D721Med (cell line): ENCODE data around the gene DROSHA.

Experiments used
- DNase-seq: peaks from one replicate; pipeline ENCODE4 v3.0.0; 2011; ENCODE audit warnings: low spot score; ENCODE audit not compliant: insufficient read length
- FAIRE-seq: peaks from 2 replicates; lab custom pipeline; 2011; peaks lifted over from hg19 to GRCh38; lab: Jason Lieb, UNC
- TF ChIP-seq, protein P1 (sequence below): IDR thresholded peaks from 2 replicates; pipeline ENCODE4 v1.5.1; 2012; ENCODE audit warnings: mild to moderate bottlenecking, control low read depth; ENCODE audit not compliant: insufficient read depth; ENCODE audit errors: missing control alignments

The DROSHA gene

DNA sequence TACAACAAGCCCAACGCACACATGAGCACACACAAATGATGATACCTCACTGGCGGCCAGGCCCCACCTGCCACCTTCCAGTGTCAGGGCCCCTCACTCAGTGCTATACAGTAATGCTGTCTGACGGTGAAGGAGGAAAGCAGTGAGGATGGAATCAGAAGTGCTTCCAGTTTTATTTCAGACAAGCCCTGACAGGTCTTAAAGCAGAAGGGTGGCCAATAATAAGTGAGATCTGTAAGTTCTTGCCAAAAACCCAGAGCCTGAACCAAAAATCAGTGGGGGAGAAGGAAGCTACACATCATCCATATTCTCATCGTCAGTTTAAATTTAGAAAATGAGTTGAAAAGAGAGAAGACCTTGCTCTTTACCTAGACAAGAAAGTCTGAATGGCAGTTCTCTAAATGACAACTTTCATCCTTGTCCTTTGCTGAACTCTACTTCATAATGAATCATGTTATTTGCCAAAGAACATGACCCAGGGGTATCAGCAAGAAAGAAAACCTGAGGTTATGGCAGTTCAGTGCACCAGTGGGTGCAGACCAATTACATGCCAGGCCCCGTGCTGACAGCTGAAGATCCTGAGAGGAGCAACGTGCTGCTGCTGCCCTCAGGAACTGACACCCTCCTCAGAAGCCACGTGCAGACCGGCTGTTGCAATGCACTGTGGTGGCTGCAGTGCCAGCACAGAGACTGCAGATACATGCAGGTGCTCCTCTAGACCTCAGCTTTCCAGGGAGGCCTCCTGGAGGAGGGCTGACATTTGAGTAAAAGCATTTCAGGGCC lies 118.7 kb downstream of the DROSHA start:
- TF ChIP-seq, protein P1, sequence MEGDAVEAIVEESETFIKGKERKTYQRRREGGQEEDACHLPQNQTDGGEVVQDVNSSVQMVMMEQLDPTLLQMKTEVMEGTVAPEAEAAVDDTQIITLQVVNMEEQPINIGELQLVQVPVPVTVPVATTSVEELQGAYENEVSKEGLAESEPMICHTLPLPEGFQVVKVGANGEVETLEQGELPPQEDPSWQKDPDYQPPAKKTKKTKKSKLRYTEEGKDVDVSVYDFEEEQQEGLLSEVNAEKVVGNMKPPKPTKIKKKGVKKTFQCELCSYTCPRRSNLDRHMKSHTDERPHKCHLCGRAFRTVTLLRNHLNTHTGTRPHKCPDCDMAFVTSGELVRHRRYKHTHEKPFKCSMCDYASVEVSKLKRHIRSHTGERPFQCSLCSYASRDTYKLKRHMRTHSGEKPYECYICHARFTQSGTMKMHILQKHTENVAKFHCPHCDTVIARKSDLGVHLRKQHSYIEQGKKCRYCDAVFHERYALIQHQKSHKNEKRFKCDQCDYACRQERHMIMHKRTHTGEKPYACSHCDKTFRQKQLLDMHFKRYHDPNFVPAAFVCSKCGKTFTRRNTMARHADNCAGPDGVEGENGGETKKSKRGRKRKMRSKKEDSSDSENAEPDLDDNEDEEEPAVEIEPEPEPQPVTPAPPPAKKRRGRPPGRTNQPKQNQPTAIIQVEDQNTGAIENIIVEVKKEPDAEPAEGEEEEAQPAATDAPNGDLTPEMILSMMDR, result no peak
- no peak for FAIRE-seq
- no peak for DNase-seq

DNA sequence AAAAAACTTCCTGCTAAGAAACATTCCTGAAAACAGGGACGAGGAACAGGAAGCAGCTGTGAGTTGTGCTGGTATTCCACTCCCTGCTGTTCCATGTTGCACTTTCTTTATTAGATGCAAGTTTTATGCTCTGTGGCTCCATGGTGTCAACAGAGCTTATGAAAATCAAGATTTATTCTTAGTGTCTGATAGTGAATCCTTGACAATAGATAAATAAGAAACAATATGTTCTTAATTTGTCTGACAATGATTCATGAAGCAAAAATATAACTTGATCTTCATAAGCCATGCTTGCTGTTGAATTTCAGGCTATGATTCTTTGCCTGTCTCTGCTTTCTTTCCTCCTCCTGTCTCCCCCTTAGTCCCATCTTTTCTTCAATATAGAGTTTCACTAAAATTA lies 119.6 kb downstream of the DROSHA start:
- DNase-seq, result no peak
- no peak for FAIRE-seq
- TF ChIP-seq, protein P1, result no peak

DNA sequence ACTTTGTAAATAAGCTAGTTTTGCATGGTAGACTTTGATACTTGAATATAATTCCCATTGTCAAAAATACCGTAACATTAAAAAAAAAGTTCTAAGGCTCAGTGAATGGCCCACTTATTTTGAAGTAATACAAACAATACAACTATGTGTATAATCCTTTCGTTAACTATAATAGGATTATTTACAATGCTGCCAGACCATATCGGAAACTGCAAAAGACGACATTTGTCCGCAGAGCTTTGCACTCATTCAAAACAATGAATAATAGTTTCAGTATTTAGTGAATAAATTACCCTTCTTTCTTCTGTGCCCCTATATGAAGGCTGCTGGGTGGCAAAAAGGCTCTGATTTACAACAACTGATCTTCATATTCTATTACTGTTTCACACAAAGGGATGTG lies 121.8 kb downstream of the DROSHA start:
- FAIRE-seq (peak; percentile 56), DNase-seq (no peak)
- TF ChIP-seq, protein P1, result no peak

DNA sequence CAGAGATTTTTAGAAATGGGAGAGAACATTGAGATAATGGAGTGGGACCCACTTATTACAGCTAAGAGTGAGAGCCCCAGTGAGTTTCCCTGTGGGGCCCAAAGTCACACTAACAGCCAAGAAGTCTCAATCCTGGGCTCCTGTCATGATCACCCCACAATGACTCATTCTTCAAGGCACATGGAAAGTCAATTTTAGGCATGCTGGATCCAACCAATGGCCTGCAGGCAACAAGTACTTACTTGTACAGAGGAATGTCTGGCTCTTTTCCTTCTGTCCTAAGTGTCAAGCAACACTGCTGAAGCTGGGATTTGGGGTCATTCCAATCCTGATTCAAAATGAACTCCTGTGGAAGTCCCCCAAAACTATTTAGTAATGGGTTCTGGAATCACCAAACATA lies 123.1 kb downstream of the DROSHA start:
- FAIRE-seq, result no peak
- DNase-seq, result no peak
- TF ChIP-seq, protein P1, result no peak

DNA sequence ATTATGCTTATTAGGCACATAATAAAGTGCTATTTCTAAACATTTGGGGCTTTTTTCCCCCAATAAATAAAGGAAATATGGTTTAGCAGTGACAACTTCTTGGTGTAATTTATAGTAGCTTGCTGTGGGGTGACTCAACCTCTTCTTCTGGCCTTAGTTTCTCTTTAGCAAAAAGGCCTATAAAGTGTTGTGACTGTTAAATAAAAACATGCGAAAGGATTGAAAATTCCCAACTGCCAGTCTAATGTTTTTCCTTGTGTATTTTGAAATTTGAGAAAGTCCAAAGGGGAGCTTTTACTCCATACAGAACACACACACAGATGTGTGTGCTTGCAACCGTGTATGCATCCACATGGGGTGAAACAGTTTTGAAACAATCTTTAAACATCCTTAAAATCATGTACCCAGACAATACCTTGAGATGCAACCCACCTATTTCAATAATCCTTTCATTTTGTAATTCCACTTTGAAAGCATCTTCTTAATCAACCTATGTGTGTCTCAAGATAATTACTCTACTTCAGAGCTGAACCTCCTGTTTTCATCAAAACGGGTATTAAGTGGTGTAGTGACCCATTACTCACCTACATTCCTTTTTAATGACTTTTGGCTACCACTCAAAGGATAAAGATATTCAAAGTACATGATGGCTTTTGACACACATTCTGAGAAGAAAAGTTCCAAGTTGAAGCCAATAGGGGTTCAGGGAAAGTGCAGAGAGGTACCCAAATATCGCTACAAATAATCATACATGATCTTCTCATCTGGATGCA lies 123.8 kb downstream of the DROSHA start:
- DNase-seq, result no peak
- TF ChIP-seq, protein P1, result no peak
- no peak for FAIRE-seq

DNA sequence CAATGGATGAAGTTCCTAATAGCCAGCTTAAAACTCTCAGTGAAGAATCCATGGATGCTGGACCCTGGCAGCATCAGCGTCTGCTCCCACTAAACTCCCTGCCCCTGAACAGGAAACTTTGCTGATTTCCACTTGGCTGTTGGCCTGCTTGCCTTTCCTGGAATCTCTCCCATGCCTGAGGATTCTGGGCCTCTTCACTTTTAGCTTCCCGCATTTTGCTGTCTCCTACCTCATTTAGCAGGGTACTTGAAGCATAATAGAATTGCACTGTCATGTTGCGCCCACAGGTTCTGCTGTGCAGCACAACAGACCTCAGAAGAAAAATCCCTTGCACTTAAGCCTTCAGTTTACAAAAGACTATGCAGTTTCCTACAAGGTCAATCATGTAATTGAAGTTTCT lies 127.6 kb downstream of the DROSHA start:
- TF ChIP-seq, protein P1, result no peak
- DNase-seq (no peak), FAIRE-seq (no peak)
